Astrocyte of the cerebellum (primary cell): ENCODE results near the gene CAMP.

Experiments
- DNase-seq: peaks from one replicate; pipeline ENCODE4 v3.0.0-alpha.2; 2011; ENCODE audit warnings: low read depth
- H3K4me3 ChIP-seq: 2 replicates; pipeline ENCODE4 v1.5.1; 2011; ENCODE audit warnings: mild to moderate bottlenecking, low read depth, low read length, moderate library complexity
- in situ Hi-C: cut with HindIII; loops from 2 replicates; pipeline ENCODE4 v1.10.0; 2017; ENCODE audit warnings: low sequenced_read_pairs
- TF ChIP-seq, protein P1 (sequence below): IDR thresholded peaks from 2 replicates; pipeline ENCODE4 v1.5.1; 2012; ENCODE audit warnings: low read length, low read depth, moderate library complexity, mild to moderate bottlenecking; ENCODE audit errors: missing control alignments

Gene CAMP

DNA sequence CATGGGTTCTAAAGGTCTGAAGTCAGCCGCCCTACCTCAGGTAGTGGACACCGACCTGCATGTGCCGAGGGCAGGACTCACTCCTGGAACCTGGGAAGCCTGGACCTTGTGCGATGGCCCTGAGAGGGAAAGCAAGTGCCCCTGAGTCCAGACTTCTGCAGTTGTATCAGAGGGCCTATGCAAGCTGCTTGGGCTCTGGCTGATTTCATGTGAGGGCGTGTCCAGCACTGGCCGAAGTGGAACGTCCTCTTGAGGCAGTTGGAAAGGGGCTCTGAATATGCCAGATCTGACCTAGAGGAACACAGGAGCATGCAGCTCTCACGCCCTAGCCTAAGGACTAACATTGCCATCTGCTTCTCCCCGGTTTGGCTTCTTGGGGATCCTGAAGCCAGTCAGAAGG lies 2.5 kb upstream of the CAMP start:
- no peak for DNase-seq
- in situ Hi-C loops, result loop anchor here (5.0 kb wide), 1 partner anchor 37 kb away; no protein-coding TSS in a partner anchor
- no peak overlapping the region for H3K4me3 ChIP-seq
- TF ChIP-seq, protein P1, sequence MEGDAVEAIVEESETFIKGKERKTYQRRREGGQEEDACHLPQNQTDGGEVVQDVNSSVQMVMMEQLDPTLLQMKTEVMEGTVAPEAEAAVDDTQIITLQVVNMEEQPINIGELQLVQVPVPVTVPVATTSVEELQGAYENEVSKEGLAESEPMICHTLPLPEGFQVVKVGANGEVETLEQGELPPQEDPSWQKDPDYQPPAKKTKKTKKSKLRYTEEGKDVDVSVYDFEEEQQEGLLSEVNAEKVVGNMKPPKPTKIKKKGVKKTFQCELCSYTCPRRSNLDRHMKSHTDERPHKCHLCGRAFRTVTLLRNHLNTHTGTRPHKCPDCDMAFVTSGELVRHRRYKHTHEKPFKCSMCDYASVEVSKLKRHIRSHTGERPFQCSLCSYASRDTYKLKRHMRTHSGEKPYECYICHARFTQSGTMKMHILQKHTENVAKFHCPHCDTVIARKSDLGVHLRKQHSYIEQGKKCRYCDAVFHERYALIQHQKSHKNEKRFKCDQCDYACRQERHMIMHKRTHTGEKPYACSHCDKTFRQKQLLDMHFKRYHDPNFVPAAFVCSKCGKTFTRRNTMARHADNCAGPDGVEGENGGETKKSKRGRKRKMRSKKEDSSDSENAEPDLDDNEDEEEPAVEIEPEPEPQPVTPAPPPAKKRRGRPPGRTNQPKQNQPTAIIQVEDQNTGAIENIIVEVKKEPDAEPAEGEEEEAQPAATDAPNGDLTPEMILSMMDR, result no peak

DNA sequence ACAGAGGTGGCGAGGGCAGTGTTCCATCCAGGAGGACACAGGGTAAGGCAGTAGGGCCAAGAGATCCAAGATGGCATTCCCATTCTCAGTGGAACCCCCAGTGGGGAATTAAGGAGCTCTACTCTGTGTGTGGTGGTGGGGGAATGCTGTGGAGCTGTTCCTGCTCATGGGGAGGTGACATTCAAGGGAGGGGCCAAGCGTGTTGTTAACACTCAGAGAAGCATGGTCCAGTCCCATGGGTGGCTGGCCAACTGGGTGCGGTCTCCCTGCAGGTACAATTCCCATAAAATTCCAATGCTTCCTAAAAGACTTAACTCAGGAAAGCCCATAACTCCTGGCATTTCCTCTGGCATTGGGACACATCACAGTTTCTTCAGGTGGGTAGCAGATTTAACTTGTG lies 2.3 kb downstream of the CAMP start:
- DNase-seq, result no peak
- in situ Hi-C loops, result no loop called here
- TF ChIP-seq, protein P1, result no peak
- H3K4me3 ChIP-seq, result no peak overlapping the region

DNA sequence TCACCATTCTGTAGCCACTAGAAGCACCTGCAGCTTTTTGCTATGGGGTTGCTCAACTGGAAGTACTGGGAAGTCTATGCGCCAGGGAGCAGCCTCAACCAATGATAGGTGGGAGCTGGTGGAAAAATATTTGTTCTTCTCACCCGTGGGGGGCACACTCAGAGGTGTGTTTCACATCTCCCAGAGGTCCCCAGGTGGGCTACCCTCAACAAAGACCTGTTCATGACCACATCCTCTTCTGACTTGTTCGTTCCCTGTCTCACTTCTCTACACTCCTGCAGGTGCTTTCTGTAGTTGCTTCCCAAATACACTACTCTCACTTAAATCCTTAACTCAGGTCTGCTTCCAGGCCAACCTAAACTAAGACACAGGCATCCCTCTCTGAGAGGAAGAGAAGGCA lies 3.6 kb downstream of the CAMP start:
- DNase-seq, result no peak
- TF ChIP-seq, protein P1, result no peak
- H3K4me3 ChIP-seq, result no peak overlapping the region
- in situ Hi-C loops, result no loop called here

DNA sequence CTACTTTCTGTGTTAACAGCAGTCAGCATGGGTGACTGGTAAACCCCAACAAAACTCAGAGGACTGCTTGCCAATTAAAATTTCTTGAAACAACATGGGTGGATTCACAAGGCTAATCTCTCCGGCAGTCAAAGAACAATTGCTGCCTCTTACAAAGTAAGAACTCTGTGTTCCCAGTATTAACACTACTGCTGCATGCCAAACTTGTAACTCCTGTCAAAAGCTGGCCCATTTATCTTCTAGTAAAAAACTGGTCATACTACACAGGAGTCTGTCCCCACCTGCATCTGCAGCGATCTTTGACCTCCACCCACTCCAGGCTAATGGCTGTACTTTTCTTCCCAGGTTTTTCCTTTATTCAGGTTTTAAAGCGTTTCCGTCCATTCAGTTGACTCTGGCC lies 8.9 kb downstream of the CAMP start:
- H3K4me3 ChIP-seq, result no peak overlapping the region
- no peak for DNase-seq
- in situ Hi-C loops, result no loop called here
- TF ChIP-seq, protein P1, result no peak

DNA sequence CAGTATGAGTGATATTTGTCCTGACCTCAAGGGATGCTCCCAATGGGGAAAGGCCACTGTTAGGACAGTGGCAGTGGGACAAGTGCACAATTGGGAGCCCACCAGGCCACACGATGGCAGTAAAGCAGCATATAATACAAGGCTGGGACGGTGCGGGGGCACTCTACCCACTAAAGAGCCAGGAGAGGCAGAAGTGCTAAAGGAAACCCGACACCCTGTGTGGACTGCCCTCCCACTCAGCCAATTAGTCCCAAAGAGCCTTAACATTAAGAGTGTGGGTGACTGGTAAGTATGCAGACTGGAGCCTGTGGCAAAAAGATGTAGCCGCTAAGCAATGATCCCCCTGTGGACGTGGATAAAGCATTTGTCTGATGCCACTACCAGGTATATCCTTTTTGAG lies 9.4 kb downstream of the CAMP start:
- in situ Hi-C loops, result no loop called here
- TF ChIP-seq, protein P1, result peak; percentile 60
- H3K4me3 ChIP-seq, result no peak overlapping the region
- peak; percentile 18 for DNase-seq

DNA sequence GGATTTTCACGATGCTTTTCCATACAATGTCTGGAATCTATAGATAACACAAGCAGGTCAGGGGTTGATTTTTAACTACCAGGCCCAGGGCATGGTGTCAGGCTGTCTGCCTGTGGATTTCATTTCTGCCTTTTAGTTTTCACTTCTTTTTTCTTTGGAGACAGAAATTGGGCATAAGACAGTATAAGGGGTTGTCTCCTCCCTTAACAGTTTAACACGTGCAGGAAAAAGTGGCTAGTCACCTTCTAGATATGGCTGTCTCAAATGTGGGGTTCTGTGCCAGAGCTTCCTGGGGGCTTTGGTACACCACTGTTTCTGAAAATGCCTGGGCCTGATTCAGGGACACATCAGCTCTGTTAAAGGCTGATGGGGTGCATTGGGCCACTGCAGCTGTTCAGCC lies 10.2 kb downstream of the CAMP start:
- in situ Hi-C loops, result no loop called here
- no peak for DNase-seq
- no peak overlapping the region for H3K4me3 ChIP-seq
- TF ChIP-seq, protein P1, result no peak

DNA sequence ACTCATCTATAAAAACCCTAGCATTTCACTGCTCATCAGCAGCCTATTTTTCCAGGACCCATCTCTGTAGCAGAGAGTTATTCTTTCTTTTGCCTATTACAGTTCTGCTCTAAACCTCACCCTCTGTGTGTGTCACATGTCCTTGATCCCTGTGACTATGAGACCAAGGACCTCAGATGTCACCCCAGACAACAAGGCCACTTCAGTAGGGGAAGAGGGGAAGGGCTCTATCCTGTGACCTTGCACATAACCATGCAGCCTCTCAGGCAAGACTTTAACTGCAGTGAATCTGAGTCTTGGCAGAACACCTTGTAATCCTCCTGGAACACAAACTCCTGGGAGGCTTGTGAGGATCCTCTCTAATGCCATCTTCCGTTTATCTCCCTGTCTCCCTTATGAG lies 13.2 kb downstream of the CAMP start:
- H3K4me3 ChIP-seq, result no peak overlapping the region
- no peak for DNase-seq
- in situ Hi-C loops, result no loop called here
- TF ChIP-seq, protein P1, result no peak
